Activated CD4-positive, alpha-beta T cell treated with anti-CD3 and anti-CD28 coated beads, Interleukin-2, Interleukin-6, amounts not matched to agents 100 ng/mL and 50 ng/mL, durations not matched to agents 16 hours and 8 hours (primary cell): ENCODE data around the gene OR4E1.
"Not testable (repeated sequence)": the region's sequence is repeated elsewhere in the genome, so short reads cannot be mapped to it uniquely, and the experiment has no call there.

Source experiments
- DNase-seq: peaks from one replicate; pipeline ENCODE4 v3.0.0-alpha.2; 2020

The OR4E1 gene

GRCh38 chr14:21652209-21652808 is 21.3 kb downstream of the OR4E1 start:
- no peak for DNase-seq

- DNase-seq = no peak
Measured at GRCh38 chr14:21647380-21647779, 26.2 kb downstream of the OR4E1 start.

- no peak for DNase-seq
Measured at GRCh38 chr14:21643407-21643806, 30.2 kb downstream of the OR4E1 start.

GRCh38 chr14:21642683-21643082 is 30.9 kb downstream of the OR4E1 start:
- DNase-seq = no peak

GRCh38 chr14:21634840-21635239 is 38.8 kb downstream of the OR4E1 start, which contains the start of gene OR10G2:
Gene OR10G2 (minus strand): TSS chr14:21634940. CDS start chr14:21634842, 98 bp downstream.
- DNase-seq = no peak

DNA sequence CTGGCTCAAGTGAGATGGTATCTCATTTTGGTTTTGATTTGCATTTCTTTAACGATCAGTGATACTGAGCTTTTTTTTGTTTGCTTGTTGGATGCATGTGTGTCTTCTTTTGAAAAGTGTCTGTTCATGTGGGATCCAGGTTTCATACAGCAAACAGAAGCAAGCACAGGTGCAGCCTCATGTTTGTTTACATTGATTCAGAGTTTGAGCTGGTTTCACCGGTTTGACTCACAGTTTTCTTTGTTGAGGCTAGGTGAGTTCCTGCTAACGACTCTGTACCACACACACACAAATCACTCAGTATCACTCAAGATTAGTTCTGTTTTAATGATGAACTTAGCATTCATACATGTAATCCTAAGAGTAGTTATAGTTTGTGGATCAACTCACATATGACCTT is 42.5 kb downstream of the OR4E1 start:
- no peak for DNase-seq

- DNase-seq = not testable (repeated sequence)
Measured at GRCh38 chr14:21630503-21630902, 43.1 kb downstream of the OR4E1 start.

GRCh38 chr14:21626491-21627230 is 47.0 kb downstream of the OR4E1 start:
- DNase-seq = no peak
